Effector CD8-positive, alpha-beta T cell (primary cell): ENCODE results near the gene EXD3.

Experiments
- DNase-seq: peaks from one replicate; lab custom pipeline; 2025; lab: John Stamatoyannopoulos, UW

The EXD3 gene

DNA sequence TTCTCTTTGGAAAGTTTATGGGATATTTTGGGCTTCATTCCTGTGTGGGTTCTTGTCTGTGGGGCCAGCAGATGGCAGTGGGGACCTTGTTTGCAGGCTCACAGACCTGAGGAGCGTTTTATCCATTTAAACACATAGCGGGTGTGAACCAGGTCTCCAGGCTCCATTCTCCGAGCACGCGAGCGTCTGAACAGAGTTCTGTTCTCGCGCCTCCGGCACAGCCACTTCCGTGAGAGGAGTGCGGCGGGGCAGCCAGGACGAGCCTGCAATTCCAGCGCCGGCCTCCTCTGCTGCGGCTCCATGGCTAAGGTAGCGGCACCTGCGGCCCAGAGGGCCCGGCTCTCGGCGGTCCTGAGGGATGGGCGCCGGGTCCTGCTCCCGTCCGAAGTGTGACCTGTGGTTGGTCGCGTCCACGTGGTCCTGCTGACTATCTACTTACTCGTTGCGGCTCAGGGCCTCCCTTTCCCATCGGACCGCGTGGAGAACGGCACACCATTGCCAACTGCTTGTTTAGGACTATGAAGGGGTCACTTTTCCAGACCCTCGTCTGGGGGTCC lies 128.2 kb downstream of the EXD3 start:
- DNase-seq: no peak

DNA sequence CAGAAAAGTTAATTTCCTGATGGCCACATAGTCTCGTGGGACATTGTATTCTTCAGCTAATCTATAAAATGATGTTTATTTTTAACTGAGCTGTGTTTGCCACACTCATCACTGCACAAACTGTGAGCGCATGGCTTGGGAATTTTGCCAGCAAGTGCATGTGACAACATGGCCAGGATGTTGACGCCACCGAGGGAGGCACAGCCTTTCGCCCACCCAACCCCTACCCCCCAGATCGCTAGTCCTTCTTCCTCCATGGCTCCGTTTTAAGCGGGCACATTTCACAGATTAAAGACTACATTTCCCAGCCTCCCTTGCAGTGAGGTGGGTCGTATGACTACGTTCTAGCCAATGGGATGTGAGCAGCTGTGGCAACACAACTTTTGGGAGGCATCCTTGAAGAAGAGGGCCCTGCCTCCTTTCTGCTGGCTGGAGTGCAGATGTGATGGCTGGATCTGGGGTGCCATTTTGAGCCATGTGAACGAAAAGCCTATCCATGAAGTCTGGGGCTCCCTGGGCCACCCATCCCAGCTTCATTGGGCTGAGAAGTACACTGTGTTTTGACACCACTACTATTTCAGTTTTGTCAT lies 128.8 kb downstream of the EXD3 start:
- no peak for DNase-seq

GRCh38 chr9:137293482-137294090 lies 129.4 kb downstream of the EXD3 start:
- no peak for DNase-seq

GRCh38 chr9:137293094-137293481 lies 129.9 kb downstream of the EXD3 start:
- no peak for DNase-seq

GRCh38 chr9:137286975-137287383 lies 136.0 kb downstream of the EXD3 start:
- no peak for DNase-seq

- DNase-seq: no peak
Observed at GRCh38 chr9:137281345-137282116, 141.4 kb downstream of the EXD3 start.

DNA sequence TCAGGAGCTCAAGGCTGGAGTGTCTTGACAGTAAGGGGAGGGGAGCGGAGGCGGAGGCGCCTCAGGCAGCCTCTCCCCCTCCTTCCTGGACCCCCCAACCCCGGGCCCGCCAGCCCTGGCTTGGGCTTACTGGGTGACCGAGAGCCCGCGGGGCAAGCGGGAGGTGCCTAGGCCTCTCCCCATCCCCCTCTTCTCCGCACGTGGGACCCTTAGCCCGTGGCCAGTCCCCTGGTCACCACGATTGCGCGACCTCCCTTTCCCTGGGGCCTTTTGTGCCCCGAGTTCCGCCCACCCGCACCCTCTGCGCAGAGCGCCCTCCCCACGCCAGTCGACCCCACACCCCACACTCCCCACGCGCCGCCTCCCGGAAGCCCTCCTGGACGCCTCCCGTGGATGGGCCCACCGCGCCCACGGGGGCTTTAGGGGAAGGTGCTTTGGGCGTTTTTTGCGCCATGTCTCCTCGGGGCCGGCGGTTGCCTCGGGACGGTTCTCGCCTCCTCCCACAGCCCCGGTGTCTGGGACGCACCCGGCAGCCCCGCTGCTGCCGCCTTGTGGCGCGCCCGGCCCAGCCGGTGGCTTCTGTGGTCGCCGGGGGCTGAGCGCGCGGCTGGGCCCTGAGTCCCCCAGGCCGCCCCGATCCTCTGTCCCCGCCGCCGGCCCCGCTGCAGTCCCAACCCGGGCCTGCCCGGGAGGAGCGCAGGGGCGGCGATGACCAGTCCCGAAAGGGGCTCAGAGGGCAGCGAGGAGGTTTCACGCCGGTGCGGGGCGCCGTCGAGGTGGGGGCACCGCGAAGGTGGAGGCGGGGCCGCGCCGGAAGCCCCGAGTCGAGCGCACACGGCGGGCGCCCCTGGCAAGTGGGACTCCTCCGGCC lies 142.3 kb downstream of the EXD3 start:
- no peak for DNase-seq

DNA sequence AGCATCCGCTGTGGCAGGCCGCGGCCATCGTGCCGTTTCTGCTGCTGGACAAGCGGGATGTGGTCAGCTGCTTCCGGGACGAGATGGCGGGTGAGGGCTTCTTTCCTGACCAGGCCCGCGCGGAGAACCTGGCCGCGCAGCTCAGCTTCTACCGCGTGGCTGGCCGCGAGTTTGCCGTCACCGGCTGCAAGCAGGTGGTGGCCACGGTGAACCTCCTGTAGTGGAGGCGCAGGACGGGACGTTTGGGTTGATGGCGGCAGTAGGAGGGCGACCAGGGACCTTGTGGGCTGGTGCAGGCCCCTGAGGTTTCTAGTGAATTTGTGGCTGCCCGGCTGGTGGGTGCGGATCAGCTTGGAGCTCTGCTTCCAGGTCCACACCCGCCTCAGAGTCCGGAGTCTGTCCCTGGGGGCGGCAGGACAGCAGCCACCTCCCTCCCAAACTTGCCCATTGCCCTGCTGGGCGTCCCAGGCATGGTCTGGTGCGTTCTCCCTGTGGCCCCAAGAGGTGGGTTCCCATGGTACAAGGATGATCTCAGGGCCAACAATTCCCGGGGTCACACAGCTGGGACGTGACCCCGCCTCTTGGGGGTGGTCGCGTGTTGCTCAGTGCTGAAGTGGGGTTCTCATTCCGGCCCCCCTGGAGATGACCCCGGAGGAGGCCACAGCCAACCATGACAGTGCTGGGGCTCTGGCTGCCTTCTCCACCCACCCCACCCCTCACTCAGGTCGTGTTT lies 143.1 kb downstream of the EXD3 start:
- no peak for DNase-seq

- no peak for DNase-seq
Observed at GRCh38 chr9:137278721-137279711, 143.9 kb downstream of the EXD3 start.

DNA sequence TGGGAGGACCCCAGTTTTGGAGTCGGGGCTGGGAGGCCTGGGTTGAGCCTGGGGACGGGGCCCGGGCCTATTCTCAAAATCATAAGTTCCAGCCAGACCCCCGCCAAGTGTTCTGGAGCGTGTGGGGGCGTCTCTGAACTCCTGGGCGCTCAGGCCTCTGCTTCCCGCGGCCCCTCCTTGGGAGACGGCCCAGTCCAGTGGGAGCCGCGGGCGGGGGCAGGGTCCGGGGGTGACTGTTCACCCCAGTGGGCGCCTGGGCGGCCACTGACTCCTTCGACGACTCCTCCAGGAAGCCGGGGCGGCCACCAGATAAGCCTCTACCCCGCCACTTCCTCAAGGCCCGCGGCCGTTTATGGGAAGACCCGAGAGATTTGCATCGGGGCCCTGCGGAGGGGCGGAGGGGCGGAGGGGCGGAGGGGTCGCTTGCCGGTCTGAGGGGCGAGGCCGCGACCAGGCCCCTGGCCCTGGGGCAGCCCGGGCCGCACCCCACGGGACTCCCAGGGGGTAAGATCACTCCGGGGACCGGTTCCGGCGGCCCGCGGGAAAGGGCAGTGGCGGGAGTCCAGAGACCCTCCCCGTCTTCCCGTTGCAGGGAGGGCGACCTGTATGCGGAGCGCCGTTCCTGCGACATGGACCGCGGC lies 144.8 kb downstream of the EXD3 start:
- no peak for DNase-seq

GRCh38 chr9:137277329-137278041 lies 145.5 kb downstream of the EXD3 start, which contains the start of gene TOR4A:
Gene TOR4A (plus strand): TSS chr9:137277726. CDS start chr9:137278690, 964 bp downstream.
- no peak for DNase-seq

DNA sequence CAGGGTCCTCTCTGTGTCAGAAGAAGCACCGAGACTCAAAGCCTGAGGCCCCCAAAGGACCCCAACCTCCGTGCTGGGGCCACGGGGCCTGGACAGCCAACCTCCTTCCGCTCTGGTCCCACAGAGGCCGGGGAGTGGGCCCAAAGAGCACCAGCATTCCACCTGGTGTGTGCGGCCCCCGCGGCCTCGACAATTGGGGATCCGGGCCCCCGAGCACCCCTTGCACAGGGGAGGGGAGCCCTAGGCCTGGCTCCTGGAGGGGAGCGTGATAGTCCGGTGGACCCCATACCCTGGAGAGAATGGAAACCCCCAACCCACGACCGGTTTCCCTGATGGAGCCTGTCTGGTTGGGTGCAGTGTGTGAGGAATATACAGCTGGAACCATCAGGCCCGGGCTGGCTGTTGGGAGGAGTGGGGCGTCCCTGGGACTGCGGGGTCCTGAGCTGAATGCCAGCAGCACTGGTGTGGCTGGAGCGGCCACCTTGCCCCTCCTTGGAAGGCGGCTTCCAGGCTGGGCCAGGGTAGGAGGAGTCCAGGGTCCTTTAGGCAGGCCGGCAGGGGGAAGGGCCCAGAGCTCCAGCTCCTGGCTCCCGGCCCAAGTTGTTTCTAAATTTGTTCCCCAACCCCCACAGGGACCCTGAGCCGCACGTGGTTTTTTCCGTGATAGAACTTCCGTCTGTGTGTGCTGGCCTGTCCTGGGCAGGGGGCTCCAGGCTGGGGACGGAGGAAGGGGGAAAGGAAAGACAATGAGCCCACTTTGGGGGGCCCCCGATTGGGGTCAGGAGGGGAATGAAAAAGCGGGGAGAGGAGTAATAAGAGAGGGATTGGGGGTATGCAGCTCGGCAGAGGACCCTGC lies 146.3 kb downstream of the EXD3 start:
- DNase-seq: no peak

GRCh38 chr9:137275588-137276472 lies 147.1 kb downstream of the EXD3 start:
- no peak for DNase-seq

DNA sequence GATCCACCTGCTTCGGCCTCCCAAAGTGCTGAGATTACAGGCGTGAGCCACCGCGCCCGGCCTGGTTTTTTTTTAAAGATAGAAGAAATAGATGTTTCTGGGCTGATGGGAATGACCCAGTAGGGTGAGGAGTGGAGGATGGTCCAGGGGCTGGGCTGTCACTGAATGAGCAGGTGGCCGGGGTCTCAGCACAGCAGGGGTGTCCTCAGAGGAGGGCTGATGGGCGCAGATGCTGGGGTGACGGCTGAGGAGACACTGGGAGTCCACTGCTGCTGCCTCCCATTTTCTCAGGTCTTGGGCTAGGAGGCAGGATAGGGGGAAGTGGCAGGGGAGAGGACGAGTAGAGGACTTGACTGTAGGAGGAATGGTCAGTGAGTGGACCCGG lies 147.8 kb downstream of the EXD3 start:
- DNase-seq: no peak

GRCh38 chr9:137273611-137274320 lies 149.2 kb downstream of the EXD3 start:
- DNase-seq: no peak

DNA sequence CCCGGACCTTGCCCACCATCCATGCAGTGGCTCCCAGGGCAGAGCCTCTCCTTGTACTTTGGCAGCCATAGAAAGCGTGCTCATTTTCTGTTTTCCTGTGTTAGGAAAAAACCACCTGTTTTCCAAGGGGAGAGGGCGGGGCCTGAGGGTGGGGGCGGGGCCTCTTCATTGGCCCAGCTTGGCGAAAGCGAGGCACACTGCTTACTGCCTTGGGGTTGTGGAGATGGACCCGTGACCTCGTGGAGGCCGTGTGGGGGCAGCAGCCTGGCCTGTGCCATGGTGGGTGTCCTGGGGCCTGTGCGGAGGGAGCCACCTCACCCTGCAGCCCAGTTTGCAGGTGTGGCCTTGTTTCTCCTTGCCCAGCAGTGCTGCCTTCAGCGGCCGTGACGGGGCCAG lies 149.9 kb downstream of the EXD3 start:
- no peak for DNase-seq
